ENCODE data around the gene UGT2B11. TPM values are rescaled to one million over a fixed set of nuclear protein-coding genes. Genes with fewer than 3 reads are reported as not detected.
"Not testable (repeated sequence)": the region's sequence is repeated elsewhere in the genome, so short reads cannot be mapped to it uniquely, and the experiment has no call there.

Gene UGT2B11
- total RNA-seq, 1 donor from 2014 or later, result not detected

DNA sequence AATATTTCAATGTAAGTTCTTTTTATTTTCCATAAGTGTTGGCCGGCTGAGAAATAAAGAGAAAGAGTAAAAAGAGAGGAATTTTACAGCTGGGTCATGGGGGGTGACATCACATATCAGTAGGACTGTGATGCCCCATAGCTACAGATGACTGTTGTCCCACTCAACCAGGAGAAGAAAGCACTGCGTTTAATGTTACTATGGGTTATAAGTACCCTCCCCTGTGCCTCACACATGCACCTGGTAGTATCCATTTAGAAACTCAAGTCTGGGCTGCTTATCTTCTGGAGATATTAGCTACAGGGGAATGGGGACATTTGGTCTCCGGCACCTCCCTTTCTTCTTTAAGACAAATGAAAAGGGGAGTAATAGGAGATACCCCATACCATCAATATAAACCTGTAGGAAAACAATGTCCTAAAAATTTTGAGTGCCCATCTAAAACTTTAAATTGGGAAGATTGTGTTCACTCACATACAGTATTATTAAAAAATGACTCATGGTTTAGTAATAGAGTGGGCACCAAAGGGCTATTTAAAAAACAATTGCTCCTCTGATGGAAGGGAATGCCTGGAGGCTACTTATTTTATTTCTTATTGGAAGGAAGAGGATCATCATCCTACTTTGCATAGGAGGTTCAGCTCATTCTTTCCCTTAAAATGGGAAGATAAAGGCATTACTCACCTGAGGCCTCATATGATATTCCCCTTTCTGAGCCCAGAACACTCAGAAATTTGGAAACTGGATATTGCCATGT, 18.2 kb downstream of the UGT2B11 start:
- no peaks in the 10 kb centered on the region for H3K4me1 Mint-ChIP-seq (ENCODE audit: low read depth, unreplicated experiment)
- H3K4me3 Mint-ChIP-seq (ENCODE audit: unreplicated experiment), result no peak overlapping the region
- H3K27me3 Mint-ChIP-seq (ENCODE audit: unreplicated experiment), result no peaks in the 10 kb centered on the region
- no peaks in the 10 kb centered on the region for H3K36me3 Mint-ChIP-seq (ENCODE audit: unreplicated experiment)
- no peak overlapping the region for H3K27ac Mint-ChIP-seq (ENCODE audit: unreplicated experiment)
- no peak for TF ChIP-seq CTCF (IDR thresholded peaks at IDR 0.05; ENCODE audit: partially characterized antibody, unreplicated experiment)
- DNase-seq, result no peak
- no peaks in the 10 kb centered on the region for H3K9me3 Mint-ChIP-seq (ENCODE audit: unreplicated experiment)

- Mint-ChIP-seq H3K9me3 (ENCODE audit: unreplicated experiment) (no peaks in the 10 kb centered on the region), H3K36me3 (ENCODE audit: unreplicated experiment) (no peaks in the 10 kb centered on the region)
Observed at GRCh38 chr4:69194166-69194565, 20.4 kb downstream of the UGT2B11 start.

GRCh38 chr4:69191905-69192304, 22.6 kb downstream of the UGT2B11 start:
- H3K36me3 Mint-ChIP-seq (ENCODE audit: unreplicated experiment); DNase-seq; H3K27ac Mint-ChIP-seq (ENCODE audit: unreplicated experiment); H3K9me3 Mint-ChIP-seq (ENCODE audit: unreplicated experiment); H3K27me3 Mint-ChIP-seq (ENCODE audit: unreplicated experiment); H3K4me3 Mint-ChIP-seq (ENCODE audit: unreplicated experiment); H3K4me1 Mint-ChIP-seq (ENCODE audit: low read depth, unreplicated experiment): not testable (repeated sequence)

More at GRCh38 chr4:69194166-69194565, 20.4 kb downstream of the UGT2B11 start:
- no peaks in the 10 kb centered on the region for H3K4me1 Mint-ChIP-seq (ENCODE audit: low read depth, unreplicated experiment)
- DNase-seq, result no peak
- no peak for TF ChIP-seq CTCF (IDR thresholded peaks at IDR 0.05; ENCODE audit: partially characterized antibody, unreplicated experiment)
- H3K4me3 Mint-ChIP-seq (ENCODE audit: unreplicated experiment), result no peak overlapping the region
- H3K27me3 Mint-ChIP-seq (ENCODE audit: unreplicated experiment), result no peaks in the 10 kb centered on the region
- H3K27ac Mint-ChIP-seq (ENCODE audit: unreplicated experiment), result no peak overlapping the region

DNA sequence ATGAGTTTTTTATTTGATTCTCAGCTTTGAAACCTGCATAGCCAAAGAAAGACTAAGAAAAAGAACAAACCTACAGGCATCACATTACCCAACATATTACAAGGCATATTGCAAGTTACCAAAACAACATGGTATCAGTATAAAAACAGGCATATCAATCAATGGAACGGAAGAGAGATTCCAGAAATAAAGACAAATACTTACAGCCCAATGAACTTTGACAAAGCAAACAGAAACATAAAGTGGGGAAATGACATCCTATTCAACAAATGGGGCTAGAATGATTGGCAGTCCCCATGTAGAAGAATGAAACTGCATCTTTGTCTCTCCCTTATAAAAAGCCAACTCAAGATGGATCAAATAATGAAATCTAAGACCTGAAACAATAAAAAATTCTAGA, 23.9 kb downstream of the UGT2B11 start:
- H3K4me1 Mint-ChIP-seq (ENCODE audit: low read depth, unreplicated experiment); H3K36me3 Mint-ChIP-seq (ENCODE audit: unreplicated experiment); DNase-seq; H3K4me3 Mint-ChIP-seq (ENCODE audit: unreplicated experiment); H3K27me3 Mint-ChIP-seq (ENCODE audit: unreplicated experiment); H3K9me3 Mint-ChIP-seq (ENCODE audit: unreplicated experiment); H3K27ac Mint-ChIP-seq (ENCODE audit: unreplicated experiment): not testable (repeated sequence)

GRCh38 chr4:69181519-69182169, 32.9 kb downstream of the UGT2B11 start:
- DNase-seq; H3K27me3 Mint-ChIP-seq (ENCODE audit: unreplicated experiment); H3K4me1 Mint-ChIP-seq (ENCODE audit: low read depth, unreplicated experiment); H3K4me3 Mint-ChIP-seq (ENCODE audit: unreplicated experiment); H3K27ac Mint-ChIP-seq (ENCODE audit: unreplicated experiment); H3K9me3 Mint-ChIP-seq (ENCODE audit: unreplicated experiment); H3K36me3 Mint-ChIP-seq (ENCODE audit: unreplicated experiment): not testable (repeated sequence)

- DNase-seq; H3K4me1 Mint-ChIP-seq (ENCODE audit: low read depth, unreplicated experiment); H3K27ac Mint-ChIP-seq (ENCODE audit: unreplicated experiment); H3K4me3 Mint-ChIP-seq (ENCODE audit: unreplicated experiment); H3K9me3 Mint-ChIP-seq (ENCODE audit: unreplicated experiment); H3K36me3 Mint-ChIP-seq (ENCODE audit: unreplicated experiment); H3K27me3 Mint-ChIP-seq (ENCODE audit: unreplicated experiment): not testable (repeated sequence)
Observed at GRCh38 chr4:69179817-69180216, 34.7 kb downstream of the UGT2B11 start.

GRCh38 chr4:69178751-69179205, 35.8 kb downstream of the UGT2B11 start:
- not testable (repeated sequence) for H3K36me3 Mint-ChIP-seq (ENCODE audit: unreplicated experiment); H3K27ac Mint-ChIP-seq (ENCODE audit: unreplicated experiment); DNase-seq; H3K4me3 Mint-ChIP-seq (ENCODE audit: unreplicated experiment); H3K27me3 Mint-ChIP-seq (ENCODE audit: unreplicated experiment); H3K4me1 Mint-ChIP-seq (ENCODE audit: low read depth, unreplicated experiment); H3K9me3 Mint-ChIP-seq (ENCODE audit: unreplicated experiment)
